MM.1S (cell line): ENCODE measurements around the gene RELA.

Experiments
- CTCF ChIP-seq: fragments of 300-600 bp; sonication (generic); IDR thresholded peaks from 2 replicates; pipeline ENCODE4 v1.5.1; 2016; ENCODE audit warnings: antibody characterized with exemption, low read length, mixed read lengths
- EZH2 ChIP-seq: fragments of 300-600 bp; sonication (generic); optimal IDR thresholded peaks from 2 replicates; pipeline ENCODE3; 2017; ENCODE audit warnings: low read depth, mild to moderate bottlenecking, antibody characterized with exemption, low read length, mixed read lengths
- EZH2phosphoT487 ChIP-seq: fragments of 300-600 bp; sonication (generic); IDR thresholded peaks from 2 replicates; pipeline ENCODE4 v1.6.1; 2018; ENCODE audit warnings: antibody characterized with exemption, low read length

- TF ChIP-seq CTCF (no peak), EZH2phosphoT487 (no peak), EZH2 (no peak)
These were observed 45.7 kb upstream of the RELA start for GRCh38 chr11:65708451-65708850.
